Measurements from ENCODE around the gene OR2M2. TPM values are rescaled to one million over a fixed set of nuclear protein-coding genes. Genes with fewer than 3 reads are reported as not detected.

The OR2M2 gene
- total RNA-seq, 2 donors from 2014 or later = not detected

GRCh38 chr1:248194117-248194516 lies 19.5 kb downstream of the OR2M2 start:
- peaks cover 28% of the 10 kb centered on the region for H3K9me3 Mint-ChIP-seq
- peaks cover 5% of the 10 kb centered on the region for H3K36me3 Mint-ChIP-seq
- H3K4me3 Mint-ChIP-seq = no peak overlapping the region
- ATAC-seq (no peak), DNase-seq (ENCODE audit: low spot score) (no peak)
- no peaks in the 10 kb centered on the region for H3K27me3 Mint-ChIP-seq
- no peaks in the 10 kb centered on the region for H3K4me1 Mint-ChIP-seq (ENCODE audit: low read depth in 2 of 2)
- no peak overlapping the region for H3K27ac Mint-ChIP-seq

- Mint-ChIP-seq H3K4me3 (no peak within 1 kb of the TSS), H3K27ac (no peak within 1 kb of the TSS), H3K27me3 (no peaks in the 10 kb centered on the region), H3K4me1 (ENCODE audit: low read depth in 2 of 2) (no peaks in the 10 kb centered on the region), H3K9me3 (peaks cover 14% of the 10 kb centered on the region), H3K36me3 (no peaks in the 10 kb centered on the region)
- ATAC-seq (no peak), DNase-seq (ENCODE audit: low spot score) (no peak)
These were observed 22.3 kb downstream of the OR2M2 start, which contains the start of gene OR2M3 for GRCh38 chr1:248196965-248197364. Gene OR2M3 (plus strand): TSS chr1:248197265. CDS start chr1:248203068, 5,803 bp downstream.

DNA sequence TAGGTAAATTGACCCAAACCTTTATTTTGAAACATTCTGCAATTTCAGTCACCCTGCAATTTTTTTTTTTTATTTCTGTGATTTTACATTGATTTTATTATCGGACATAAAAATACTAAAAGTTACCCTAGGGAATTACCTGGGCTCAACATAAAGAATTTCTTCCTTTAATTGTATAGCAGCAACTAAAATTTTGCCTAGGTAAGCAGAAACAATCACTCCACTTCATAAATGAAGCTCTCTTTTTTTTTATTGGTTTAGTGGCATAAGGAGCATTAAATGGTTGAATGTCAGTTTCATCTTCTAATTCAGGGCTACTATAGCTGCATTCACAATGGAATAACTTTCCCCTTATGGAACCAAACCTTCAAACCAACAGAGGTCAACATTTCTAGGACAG lies 41.3 kb downstream of the OR2M2 start:
- Mint-ChIP-seq H3K27me3 (no peaks in the 10 kb centered on the region), H3K4me1 (ENCODE audit: low read depth in 2 of 2) (no peaks in the 10 kb centered on the region), H3K36me3 (no peaks in the 10 kb centered on the region), H3K27ac (no peak overlapping the region), H3K4me3 (no peak overlapping the region), H3K9me3 (peaks cover 10% of the 10 kb centered on the region)
- ATAC-seq (no peak), DNase-seq (ENCODE audit: low spot score) (no peak)

DNA sequence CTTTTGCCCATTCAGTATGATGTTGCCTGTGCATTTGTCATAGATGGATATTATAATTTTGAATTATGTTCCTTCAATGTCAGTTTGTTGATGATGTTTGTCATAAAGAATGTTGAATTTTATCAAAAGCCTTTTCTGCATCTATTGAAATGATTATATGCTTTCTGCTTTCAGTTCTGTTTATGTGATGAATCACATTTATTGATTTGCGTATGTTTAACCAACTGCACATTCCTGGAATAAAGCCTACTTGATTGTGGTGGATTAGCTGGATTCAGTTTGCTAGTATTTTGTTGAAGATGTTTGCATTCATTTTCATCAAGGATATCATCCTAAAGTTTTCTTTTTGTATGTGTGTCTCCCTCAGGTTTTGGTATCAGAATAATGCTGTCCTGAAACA lies 50.9 kb downstream of the OR2M2 start:
- H3K36me3 Mint-ChIP-seq = no peaks in the 10 kb centered on the region
- no peak for DNase-seq (ENCODE audit: low spot score)
- no peaks in the 10 kb centered on the region for H3K4me1 Mint-ChIP-seq (ENCODE audit: low read depth in 2 of 2)
- H3K4me3 Mint-ChIP-seq = no peak overlapping the region
- no peaks in the 10 kb centered on the region for H3K27me3 Mint-ChIP-seq
- peaks cover 15% of the 10 kb centered on the region for H3K9me3 Mint-ChIP-seq
- H3K27ac Mint-ChIP-seq = no peak overlapping the region
- no peak for ATAC-seq

DNA sequence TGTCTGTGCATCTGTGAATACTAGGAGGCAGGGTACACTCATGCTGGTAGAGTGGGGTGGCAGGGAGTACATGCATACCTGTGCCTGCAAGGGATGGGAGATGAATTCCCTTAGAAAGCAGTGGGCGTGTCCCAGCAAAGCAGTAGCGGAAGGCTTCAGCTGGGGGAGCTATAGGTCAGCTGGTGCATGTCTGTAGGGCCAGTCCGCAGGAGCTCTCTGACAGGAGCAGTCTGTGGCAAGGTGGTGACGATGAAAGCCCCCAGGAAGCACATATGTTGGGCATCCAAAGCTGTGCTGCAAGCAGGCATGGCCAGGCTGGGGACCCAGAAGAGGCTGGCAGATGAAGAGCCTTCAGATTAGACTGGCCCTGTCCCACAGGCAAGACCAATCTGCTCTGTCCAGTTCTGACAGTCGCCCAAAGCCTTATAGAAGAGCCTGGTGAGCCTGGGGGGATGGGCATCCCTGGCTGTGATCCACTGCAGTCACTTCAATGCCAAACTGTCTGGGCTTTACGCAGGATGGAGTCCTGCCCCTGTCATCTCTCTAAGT lies 54.8 kb downstream of the OR2M2 start:
- Mint-ChIP-seq H3K27ac (no peak overlapping the region), H3K27me3 (no peaks in the 10 kb centered on the region), H3K36me3 (no peaks in the 10 kb centered on the region), H3K9me3 (peaks cover 13% of the 10 kb centered on the region), H3K4me3 (no peak overlapping the region), H3K4me1 (ENCODE audit: low read depth in 2 of 2) (no peaks in the 10 kb centered on the region)
- ATAC-seq (peak in 1 of 2 donors; percentile 28), DNase-seq (ENCODE audit: low spot score) (no peak)

Other genes with a start within 250 kb of the OR2M2 start
- gene OR2AJ1, start 249.9 kb upstream of the OR2M2 start, total RNA-seq = not detected
- under 1 TPM in 1 of 2 donors, not detected in 1; 0.47 TPM for gene OR2L8, start 226.0 kb upstream of the OR2M2 start, total RNA-seq
- gene OR2AK2, start 209.6 kb upstream of the OR2M2 start, total RNA-seq = not detected
- not detected for gene OR2L5, start 161.2 kb upstream of the OR2M2 start, total RNA-seq
- gene OR2L2, start 144.8 kb upstream of the OR2M2 start, total RNA-seq = under 1 TPM; 0.12 to 0.17 TPM
- not detected for gene OR2L3, start 128.0 kb upstream of the OR2M2 start, total RNA-seq
- gene OR2L13, start 79.6 kb upstream of the OR2M2 start, total RNA-seq = not detected
- not detected for gene OR2M5, start 29.7 kb upstream of the OR2M2 start, total RNA-seq
- gene OR2M3, start 22.4 kb downstream of the OR2M2 start, total RNA-seq = not detected
- not detected for gene OR2M4, start 56.6 kb downstream of the OR2M2 start, total RNA-seq
- gene OR2T33, start 103.2 kb downstream of the OR2M2 start, total RNA-seq = not detected
- gene OR2T12, start 128.6 kb downstream of the OR2M2 start, total RNA-seq = not detected
- gene OR2M7, start 149.7 kb downstream of the OR2M2 start, total RNA-seq = not detected
- gene OR14C36, start 174.0 kb downstream of the OR2M2 start, total RNA-seq = not detected
- gene OR2T4, start 186.8 kb downstream of the OR2M2 start, total RNA-seq = not detected
- gene OR2T6, start 200.9 kb downstream of the OR2M2 start, total RNA-seq = not detected
- not detected for gene OR2T1, start 228.2 kb downstream of the OR2M2 start, total RNA-seq